Peyer's patch (tissue), 4 donors: ENCODE data around the gene RAB13.

Source experiments
- CTCF ChIP-seq, 6 experiments: fragments of 450-650 bp in 4 of 6; fragments of 200-600 bp in 2 of 6; sonication (generic) in 1 of 6; IDR thresholded peaks; one replicate each; pipeline ENCODE4 v1.5.1; 2017 to 2019; ENCODE audit warnings: antibody characterized with exemption in 6 of 6, mild to moderate bottlenecking in 3 of 6, moderate library complexity in 1 of 6
- POLR2A ChIP-seq, 2 donors: fragments of 450-650 bp; IDR thresholded peaks; one replicate each; pipeline ENCODE4 v1.5.1; 2017; ENCODE audit warnings: antibody characterized with exemption in 2 of 2, mild to moderate bottlenecking in 2 of 2, moderate library complexity in 2 of 2

- TF ChIP-seq CTCF (IDR thresholded peaks at IDR 0.05), result no peak
- no peak for TF ChIP-seq POLR2A (IDR thresholded peaks at IDR 0.05)
These were observed 53.7 kb downstream of the RAB13 start for GRCh38 chr1:153932156-153933131.
